Measurements from ENCODE around the gene RMND1. TPM values are rescaled to one million over a fixed set of nuclear protein-coding genes. Genes with fewer than 3 reads are reported as not detected.
"Not testable (repeated sequence)": the region's sequence is repeated elsewhere in the genome, so short reads cannot be mapped to it uniquely, and the experiment has no call there.

RMND1 gene
- polyA plus RNA-seq, 1 donor from 2014 or later, result 35.3 TPM

- no peaks in the 10 kb centered on the region for H3K79me2 ChIP-seq (replicated peaks; ENCODE audit: insufficient read depth, low read length)
- H3K4me3 ChIP-seq (ENCODE audit: low read length), result no peak overlapping the region
- no peaks in the 10 kb centered on the region for H3K9me2 ChIP-seq (ENCODE audit: insufficient read depth, low read length)
- H3K4me2 ChIP-seq (ENCODE audit: low read length), result no peak overlapping the region
- H3K27ac ChIP-seq (ENCODE audit: low read length), result no peak overlapping the region
- no peak overlapping the region for H3K9ac ChIP-seq (ENCODE audit: low read length)
- H3K27me3 ChIP-seq (ENCODE audit: insufficient read depth, low read depth, low read length), result no peaks in the 10 kb centered on the region
- H4K20me1 ChIP-seq (ENCODE audit: insufficient read depth), result no peaks in the 10 kb centered on the region
- no peak for TF ChIP-seq EP300 (conservative IDR thresholded peaks at IDR 0.05; ENCODE audit: poor library complexity, severe bottlenecking)
- TF ChIP-seq, protein P1, sequence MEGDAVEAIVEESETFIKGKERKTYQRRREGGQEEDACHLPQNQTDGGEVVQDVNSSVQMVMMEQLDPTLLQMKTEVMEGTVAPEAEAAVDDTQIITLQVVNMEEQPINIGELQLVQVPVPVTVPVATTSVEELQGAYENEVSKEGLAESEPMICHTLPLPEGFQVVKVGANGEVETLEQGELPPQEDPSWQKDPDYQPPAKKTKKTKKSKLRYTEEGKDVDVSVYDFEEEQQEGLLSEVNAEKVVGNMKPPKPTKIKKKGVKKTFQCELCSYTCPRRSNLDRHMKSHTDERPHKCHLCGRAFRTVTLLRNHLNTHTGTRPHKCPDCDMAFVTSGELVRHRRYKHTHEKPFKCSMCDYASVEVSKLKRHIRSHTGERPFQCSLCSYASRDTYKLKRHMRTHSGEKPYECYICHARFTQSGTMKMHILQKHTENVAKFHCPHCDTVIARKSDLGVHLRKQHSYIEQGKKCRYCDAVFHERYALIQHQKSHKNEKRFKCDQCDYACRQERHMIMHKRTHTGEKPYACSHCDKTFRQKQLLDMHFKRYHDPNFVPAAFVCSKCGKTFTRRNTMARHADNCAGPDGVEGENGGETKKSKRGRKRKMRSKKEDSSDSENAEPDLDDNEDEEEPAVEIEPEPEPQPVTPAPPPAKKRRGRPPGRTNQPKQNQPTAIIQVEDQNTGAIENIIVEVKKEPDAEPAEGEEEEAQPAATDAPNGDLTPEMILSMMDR (IDR thresholded peaks at IDR 0.05; ENCODE audit: poor library complexity, severe bottlenecking), result no peak
- no peak for TF ChIP-seq EZH2 (IDR thresholded peaks at IDR 0.05; ENCODE audit: borderline replicate concordance, insufficient read depth, low read length, poor library complexity, severe bottlenecking)
- no peak for TF ChIP-seq SMC3 (conservative IDR thresholded peaks at IDR 0.05; ENCODE audit: poor library complexity)
- TF ChIP-seq RAD21 (conservative IDR thresholded peaks at IDR 0.05), result no peak
- TF ChIP-seq POLR2AphosphoS5 (IDR thresholded peaks at IDR 0.05), result no peak
- TF ChIP-seq MXI1 (conservative IDR thresholded peaks at IDR 0.05; ENCODE audit: poor library complexity, severe bottlenecking), result no peak
- no peak for TF ChIP-seq TAF1 (IDR thresholded peaks at IDR 0.05; ENCODE audit: low read depth)
- TF ChIP-seq, protein P2, sequence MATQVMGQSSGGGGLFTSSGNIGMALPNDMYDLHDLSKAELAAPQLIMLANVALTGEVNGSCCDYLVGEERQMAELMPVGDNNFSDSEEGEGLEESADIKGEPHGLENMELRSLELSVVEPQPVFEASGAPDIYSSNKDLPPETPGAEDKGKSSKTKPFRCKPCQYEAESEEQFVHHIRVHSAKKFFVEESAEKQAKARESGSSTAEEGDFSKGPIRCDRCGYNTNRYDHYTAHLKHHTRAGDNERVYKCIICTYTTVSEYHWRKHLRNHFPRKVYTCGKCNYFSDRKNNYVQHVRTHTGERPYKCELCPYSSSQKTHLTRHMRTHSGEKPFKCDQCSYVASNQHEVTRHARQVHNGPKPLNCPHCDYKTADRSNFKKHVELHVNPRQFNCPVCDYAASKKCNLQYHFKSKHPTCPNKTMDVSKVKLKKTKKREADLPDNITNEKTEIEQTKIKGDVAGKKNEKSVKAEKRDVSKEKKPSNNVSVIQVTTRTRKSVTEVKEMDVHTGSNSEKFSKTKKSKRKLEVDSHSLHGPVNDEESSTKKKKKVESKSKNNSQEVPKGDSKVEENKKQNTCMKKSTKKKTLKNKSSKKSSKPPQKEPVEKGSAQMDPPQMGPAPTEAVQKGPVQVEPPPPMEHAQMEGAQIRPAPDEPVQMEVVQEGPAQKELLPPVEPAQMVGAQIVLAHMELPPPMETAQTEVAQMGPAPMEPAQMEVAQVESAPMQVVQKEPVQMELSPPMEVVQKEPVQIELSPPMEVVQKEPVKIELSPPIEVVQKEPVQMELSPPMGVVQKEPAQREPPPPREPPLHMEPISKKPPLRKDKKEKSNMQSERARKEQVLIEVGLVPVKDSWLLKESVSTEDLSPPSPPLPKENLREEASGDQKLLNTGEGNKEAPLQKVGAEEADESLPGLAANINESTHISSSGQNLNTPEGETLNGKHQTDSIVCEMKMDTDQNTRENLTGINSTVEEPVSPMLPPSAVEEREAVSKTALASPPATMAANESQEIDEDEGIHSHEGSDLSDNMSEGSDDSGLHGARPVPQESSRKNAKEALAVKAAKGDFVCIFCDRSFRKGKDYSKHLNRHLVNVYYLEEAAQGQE (IDR thresholded peaks at IDR 0.05; ENCODE audit: borderline replicate concordance), result no peak
- no peaks in the 10 kb centered on the region for H3K36me3 ChIP-seq (ENCODE audit: insufficient read depth, low read length)
- no peaks in the 10 kb centered on the region for H3K9me3 ChIP-seq (ENCODE audit: low read length)
- no peak overlapping the region for H2AFZ ChIP-seq (ENCODE audit: low read depth, low read length)
- no peaks in the 10 kb centered on the region for H3F3A ChIP-seq (ENCODE audit: insufficient read depth, low read length, poor library complexity, severe bottlenecking)
Observed at GRCh38 chr6:151357758-151358436, 94.0 kb downstream of the RMND1 start.

GRCh38 chr6:151356983-151357382 is 94.9 kb downstream of the RMND1 start:
- H2AFZ ChIP-seq (ENCODE audit: low read depth, low read length); H3K9ac ChIP-seq (ENCODE audit: low read length); H3K36me3 ChIP-seq (ENCODE audit: insufficient read depth, low read length); H3K27me3 ChIP-seq (ENCODE audit: insufficient read depth, low read depth, low read length); H3K79me2 ChIP-seq (replicated peaks; ENCODE audit: insufficient read depth, low read length); H4K20me1 ChIP-seq (ENCODE audit: insufficient read depth); H3F3A ChIP-seq (ENCODE audit: insufficient read depth, low read length, poor library complexity, severe bottlenecking); H3K4me2 ChIP-seq (ENCODE audit: low read length); H3K4me3 ChIP-seq (ENCODE audit: low read length); H3K27ac ChIP-seq (ENCODE audit: low read length); H3K9me2 ChIP-seq (ENCODE audit: insufficient read depth, low read length); H3K9me3 ChIP-seq (ENCODE audit: low read length): not testable (repeated sequence)

Small RNA genes lying within 50 kb of the gene (small RNA-seq; reads per million reads assigned to genes)
- 0 to 1.2 (median 0) reads per million in 3 experiments for gene RF00019

Other genes starting within 250 kb of the RMND1 start
- gene AKAP12, start 212.2 kb downstream of the RMND1 start, polyA plus RNA-seq, result 20.1 and 21.5 TPM in 2 replicates
- gene ZBTB2, start 60.6 kb downstream of the RMND1 start, polyA plus RNA-seq, result 8.9 and 10.3 TPM in 2 replicates
- gene CCDC170, start 41.9 kb upstream of the RMND1 start, polyA plus RNA-seq, result 0.15 TPM in 1 of 2 replicates, not detected in the other